GM10266 (cell line): ENCODE measurements around the gene MTRF1L.
A peak's percentile ranks its signal among the peaks of the same experiment; 100 is the strongest.

Experiments used
- DNase-seq: peaks from one replicate; pipeline ENCODE4 v3.0.0; 2012; ENCODE audit errors: extremely low spot score
- CTCF ChIP-seq: IDR thresholded peaks from 2 replicates; pipeline ENCODE4 v1.5.1; 2012; ENCODE audit warnings: mild to moderate bottlenecking, low read depth; ENCODE audit not compliant: control insufficient read depth, insufficient read depth; ENCODE audit errors: missing control alignments

The MTRF1L gene

GRCh38 chr6:152984513-152984872 is 18.0 kb downstream of the MTRF1L start:
- DNase-seq: peak; percentile 27
- TF ChIP-seq CTCF: no peak

GRCh38 chr6:152983637-152984512 is 18.6 kb downstream of the MTRF1L start:
- no peak for TF ChIP-seq CTCF

GRCh38 chr6:152982904-152983636 is 19.4 kb downstream of the MTRF1L start, which contains the start of gene FBXO5:
Gene FBXO5, minus strand, starts transcription at chr6:152983041. Its CDS starts 82 bp downstream, at chr6:152982959.
- DNase-seq: peak; percentile 96
- TF ChIP-seq CTCF: no peak

More at GRCh38 chr6:152983637-152984512, 18.6 kb downstream of the MTRF1L start:
- DNase-seq: peak; percentile 93

- TF ChIP-seq CTCF: no peak
- no peak for DNase-seq
These were observed 20.3 kb downstream of the MTRF1L start for GRCh38 chr6:152981989-152982903.

GRCh38 chr6:152981219-152981618 is 21.3 kb downstream of the MTRF1L start:
- no peak for DNase-seq
- TF ChIP-seq CTCF: no peak

- no peak for DNase-seq
- no peak for TF ChIP-seq CTCF
These were observed 21.9 kb downstream of the MTRF1L start for GRCh38 chr6:152980656-152981055.
